ENCODE measurements around the gene MAPK11.

GRCh38 chr22:50300620-50301257 lies 30.6 kb upstream of the MAPK11 start:
- TF ChIP-seq CTCF (conservative IDR thresholded peaks at IDR 0.05) (no peak), EZH2 (IDR thresholded peaks at IDR 0.05; ENCODE audit: low read depth) (no peak)

Data from PC-9 (cell line).